ENCODE data around the gene VPS54. TPM values are rescaled to one million over a fixed set of nuclear protein-coding genes. Genes with fewer than 3 reads are reported as not detected.

Gene VPS54
- total RNA-seq, 4 donors from 2014 or later: 14.6 to 28.8 (median 21.8) TPM

- Histone ChIP-seq H3K27me3 (no peaks in the 10 kb centered on the region), H3K36me3 (peaks cover 79% of the 10 kb centered on the region), H3K4me3 (no peak overlapping the region), H3K9me3 (no peaks in the 10 kb centered on the region), H3K4me1 (peaks cover 4% of the 10 kb centered on the region), H3K27ac (peak overlapping the region; percentile 29)
- peak; percentile 53 to 70 for TF ChIP-seq CTCF (IDR thresholded peaks at IDR 0.05)
- no peak for TF ChIP-seq POLR2AphosphoS5 (IDR thresholded peaks at IDR 0.05)
- TF ChIP-seq EP300 (IDR thresholded peaks at IDR 0.05): no peak
- no peak for TF ChIP-seq POLR2A (IDR thresholded peaks at IDR 0.05)
- 88% methylated on average over 6 of the region's 6 CpGs for WGBS
- no peak for DNase-seq (ENCODE audit: low spot score in 2 of 2)
Observed at GRCh38 chr2:63888490-63889402, 130.5 kb downstream of the VPS54 start.

GRCh38 chr2:63888053-63888452 is 131.2 kb downstream of the VPS54 start:
- DNase-seq (ENCODE audit: low spot score in 2 of 2): no peak
- H3K27ac ChIP-seq: no peak overlapping the region
- no peaks in the 10 kb centered on the region for H3K27me3 ChIP-seq
- H3K36me3 ChIP-seq: peaks cover 83% of the 10 kb centered on the region
- peaks cover 4% of the 10 kb centered on the region for H3K4me1 ChIP-seq
- WGBS: 89% methylated on average over 2 of the region's 2 CpGs
- H3K4me3 ChIP-seq: no peak overlapping the region
- no peak for TF ChIP-seq CTCF (IDR thresholded peaks at IDR 0.05)
- TF ChIP-seq POLR2AphosphoS5 (IDR thresholded peaks at IDR 0.05): no peak
- TF ChIP-seq EP300 (IDR thresholded peaks at IDR 0.05): no peak
- TF ChIP-seq POLR2A (IDR thresholded peaks at IDR 0.05): no peak
- no peaks in the 10 kb centered on the region for H3K9me3 ChIP-seq

- Histone ChIP-seq H3K36me3 (peaks cover 76% of the 10 kb centered on the region), H3K9me3 (no peaks in the 10 kb centered on the region), H3K4me1 (peaks cover 4% of the 10 kb centered on the region), H3K27me3 (no peaks in the 10 kb centered on the region), H3K4me3 (no peak overlapping the region), H3K27ac (no peak overlapping the region)
- WGBS: 95% methylated on average over 2 of the region's 2 CpGs
- no peak for DNase-seq (ENCODE audit: low spot score in 2 of 2)
- TF ChIP-seq POLR2AphosphoS5 (IDR thresholded peaks at IDR 0.05) (no peak), POLR2A (IDR thresholded peaks at IDR 0.05) (no peak), EP300 (IDR thresholded peaks at IDR 0.05) (no peak), CTCF (IDR thresholded peaks at IDR 0.05) (no peak)
Observed at GRCh38 chr2:63886445-63886844, 132.8 kb downstream of the VPS54 start.

GRCh38 chr2:63882395-63883105 is 136.7 kb downstream of the VPS54 start:
- H3K9me3 ChIP-seq: no peaks in the 10 kb centered on the region
- H3K4me3 ChIP-seq: no peak overlapping the region
- DNase-seq (ENCODE audit: low spot score in 2 of 2): no peak
- TF ChIP-seq CTCF (IDR thresholded peaks at IDR 0.05) (no peak), POLR2AphosphoS5 (IDR thresholded peaks at IDR 0.05) (no peak), EP300 (IDR thresholded peaks at IDR 0.05) (no peak), POLR2A (IDR thresholded peaks at IDR 0.05) (no peak)
- H3K36me3 ChIP-seq: peaks cover 59% of the 10 kb centered on the region
- no peaks in the 10 kb centered on the region for H3K27me3 ChIP-seq
- WGBS: 88% methylated on average over 3 of the region's 3 CpGs
- no peak overlapping the region for H3K27ac ChIP-seq
- H3K4me1 ChIP-seq: no peaks in the 10 kb centered on the region

- Histone ChIP-seq H3K27me3 (no peaks in the 10 kb centered on the region), H3K9me3 (no peaks in the 10 kb centered on the region), H3K36me3 (peaks cover 45% of the 10 kb centered on the region), H3K4me3 (no peak overlapping the region), H3K4me1 (peaks cover 9% of the 10 kb centered on the region), H3K27ac (no peak overlapping the region)
- 97% methylated on average over 2 of the region's 2 CpGs for WGBS
- TF ChIP-seq POLR2AphosphoS5 (IDR thresholded peaks at IDR 0.05): no peak
- TF ChIP-seq POLR2A (IDR thresholded peaks at IDR 0.05): no peak
- DNase-seq (ENCODE audit: low spot score in 2 of 2): no peak
Observed at GRCh38 chr2:63881205-63881604, 138.0 kb downstream of the VPS54 start.

All from suprapubic skin (tissue), 4 donors.